Suprapubic skin (tissue), 4 donors: ENCODE measurements around the gene MCC.

Experiments
- EP300 ChIP-seq: sonication (generic); formaldehyde crosslinking; IDR thresholded peaks from one replicate; pipeline ENCODE4 v1.6.1; 2017; ENCODE audit warnings: antibody characterized with exemption
- POLR2A ChIP-seq, 2 donors: fragments of 450-650 bp; IDR thresholded peaks; one replicate each; pipeline ENCODE4 v1.6.1; 2017; ENCODE audit warnings: antibody characterized with exemption in 2 of 2, mild to moderate bottlenecking in 2 of 2, moderate library complexity in 2 of 2
- POLR2AphosphoS5 ChIP-seq, 3 donors: sonication (generic); formaldehyde crosslinking; IDR thresholded peaks; one replicate each; pipeline ENCODE4 v1.6.1; 2017; ENCODE audit warnings: antibody characterized with exemption in 3 of 3
- TF ChIP-seq, protein P1 (sequence below), 2 donors: fragments of 200-600 bp in 1 of 2; fragments of 450-650 bp in 1 of 2; sonication (generic) in 1 of 2; IDR thresholded peaks; one replicate each; pipeline ENCODE4 v1.5.1; 2016 to 2019; ENCODE audit warnings: antibody characterized with exemption in 2 of 2, mild to moderate bottlenecking in 1 of 2, moderate library complexity in 1 of 2

DNA sequence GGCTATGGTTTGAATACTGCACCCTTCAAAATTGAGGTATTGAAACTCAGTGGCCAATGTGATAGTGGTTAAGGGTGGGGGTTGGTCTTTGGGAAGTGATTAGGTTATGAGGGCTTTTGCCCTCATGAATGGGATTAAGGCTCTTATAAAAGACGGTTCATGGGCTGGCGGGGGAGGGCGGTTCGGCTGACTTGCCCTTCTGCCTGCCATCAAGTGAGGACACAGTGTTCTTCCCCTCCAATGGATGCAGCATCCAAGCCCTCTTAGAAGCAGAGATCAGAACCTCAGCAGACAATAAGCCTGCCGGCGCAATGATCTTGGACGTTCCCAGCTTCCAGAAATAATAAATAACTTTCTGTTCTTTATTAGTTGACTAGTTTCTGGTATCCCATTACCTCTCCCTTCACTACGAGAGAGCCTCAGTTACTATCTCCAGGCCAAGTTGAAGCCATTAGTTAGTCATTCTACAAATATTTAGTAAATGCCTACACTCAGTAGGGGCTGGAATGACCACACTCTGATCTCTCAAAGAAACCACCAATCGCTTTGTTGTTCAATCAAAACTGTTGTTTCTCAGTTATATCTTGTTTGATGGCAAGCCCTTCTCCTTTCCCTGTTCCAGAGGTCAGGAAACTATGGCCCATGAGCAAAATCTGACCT lies 272.7 kb downstream of the MCC start:
- TF ChIP-seq, protein P1, sequence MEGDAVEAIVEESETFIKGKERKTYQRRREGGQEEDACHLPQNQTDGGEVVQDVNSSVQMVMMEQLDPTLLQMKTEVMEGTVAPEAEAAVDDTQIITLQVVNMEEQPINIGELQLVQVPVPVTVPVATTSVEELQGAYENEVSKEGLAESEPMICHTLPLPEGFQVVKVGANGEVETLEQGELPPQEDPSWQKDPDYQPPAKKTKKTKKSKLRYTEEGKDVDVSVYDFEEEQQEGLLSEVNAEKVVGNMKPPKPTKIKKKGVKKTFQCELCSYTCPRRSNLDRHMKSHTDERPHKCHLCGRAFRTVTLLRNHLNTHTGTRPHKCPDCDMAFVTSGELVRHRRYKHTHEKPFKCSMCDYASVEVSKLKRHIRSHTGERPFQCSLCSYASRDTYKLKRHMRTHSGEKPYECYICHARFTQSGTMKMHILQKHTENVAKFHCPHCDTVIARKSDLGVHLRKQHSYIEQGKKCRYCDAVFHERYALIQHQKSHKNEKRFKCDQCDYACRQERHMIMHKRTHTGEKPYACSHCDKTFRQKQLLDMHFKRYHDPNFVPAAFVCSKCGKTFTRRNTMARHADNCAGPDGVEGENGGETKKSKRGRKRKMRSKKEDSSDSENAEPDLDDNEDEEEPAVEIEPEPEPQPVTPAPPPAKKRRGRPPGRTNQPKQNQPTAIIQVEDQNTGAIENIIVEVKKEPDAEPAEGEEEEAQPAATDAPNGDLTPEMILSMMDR (IDR thresholded peaks at IDR 0.05): no peak
- TF ChIP-seq POLR2A (IDR thresholded peaks at IDR 0.05) (no peak), POLR2AphosphoS5 (IDR thresholded peaks at IDR 0.05) (no peak), EP300 (no peak)
